K562 (cell line): Measurements from ENCODE around the gene RAD51D. TPM values are rescaled to one million over a fixed set of nuclear protein-coding genes. Genes with fewer than 3 reads are reported as not detected.
A peak's percentile ranks its signal among the peaks of the same experiment; 100 is the strongest.

Experiments used
- ATAC-seq: fragments of 200-7000 bp; cut with Tn5 transposase; 3 replicates; pipeline ENCODE4 v1.9.1; 2020; ENCODE audit warnings: moderate library complexity
- BruUV-seq: library from RNA; stranded (reverse); fragments of 400-500 nt; replicated peaks from 2 replicates; lab custom pipeline; 2021; lab: Mats Ljungman, UMichigan
- CTCF ChIA-PET: fragments of 300-600 bp; formaldehyde crosslinking; extraction: SDS; loops from one replicate; lab custom pipeline; 2021; ENCODE audit warnings: low intra/inter-chr PET ratio; lab: Yijun Ruan, JAX
- POLR2A ChIA-PET: fragments of 300-600, 350-650 bp; sonication (Branson Sonifier 250); formaldehyde crosslinking; extraction: SDS; loops from one replicate; lab custom pipeline; 2021; ENCODE audit warnings: antibody characterized with exemption, inconsistent platforms; lab: Yijun Ruan, JAX
- DNase-seq, 4 experiments: peaks; one replicate each; pipeline versions ENCODE4 v3.0.0 to v3.0.0-alpha.2; 2011 to 2018; ENCODE audit warnings: low spot score in 3 of 4, mixed read lengths in 3 of 4; ENCODE audit errors: extremely low read depth in 1 of 4
- FAIRE-seq: peaks from 2 replicates; lab custom pipeline; 2011; peaks lifted over from hg19 to GRCh38; lab: Jason Lieb, UNC
- H2AFZ ChIP-seq: 2 replicates; pipeline ENCODE4 v1.6.0; 2011; ENCODE audit warnings: low read depth, low read length, control low read depth, inconsistent platforms
- H3K27ac ChIP-seq: fragments of 200-600 bp; 3 replicates; pipeline ENCODE4 v1.8.0; 2011; ENCODE audit warnings: low read depth, mild to moderate bottlenecking, control low read depth, inconsistent platforms, low read length, moderate library complexity, mixed read lengths; ENCODE audit errors: extremely low read depth
- H3K27me3 ChIP-seq, 2 experiments: fragments of 300-600 bp in 1 of 2; 2 replicates in 1 of 2; 3 replicates in 1 of 2; pipeline versions ENCODE4 v1.6.0 to v1.8.0; 2011; ENCODE audit warnings: inconsistent platforms in 2 of 2, low read length in 2 of 2, mild to moderate bottlenecking in 1 of 2, mixed read lengths in 1 of 2, moderate library complexity in 1 of 2; ENCODE audit not compliant: control insufficient read depth in 2 of 2, insufficient read depth in 2 of 2
- H3K36me3 ChIP-seq: fragments of 300-600 bp; 3 replicates; pipeline ENCODE4 v1.8.0; 2011; ENCODE audit warnings: mild to moderate bottlenecking, low read length, inconsistent platforms; ENCODE audit not compliant: control insufficient read depth, insufficient read depth
- H3K4me1 ChIP-seq, 2 experiments: fragments of 200-600 bp in 1 of 2; replicated peaks in 1 of 2; 2 replicates in 1 of 2; 3 replicates in 1 of 2; pipeline versions ENCODE4 v1.5.1 to v1.8.0; 2011; ENCODE audit warnings: inconsistent platforms in 2 of 2, low read length in 2 of 2, mild to moderate bottlenecking in 1 of 2, mixed read lengths in 1 of 2, moderate library complexity in 1 of 2; ENCODE audit not compliant: control insufficient read depth in 2 of 2, insufficient read depth in 2 of 2
- H3K4me2 ChIP-seq: 2 replicates; pipeline ENCODE4 v1.6.1; 2011; ENCODE audit warnings: low read length, control low read depth, inconsistent platforms, mixed read lengths; ENCODE audit not compliant: insufficient read depth
- H3K4me3 ChIP-seq: fragments of 200-600 bp; sonication (generic), shearing (Covaris generic); 2 replicates; pipeline ENCODE4 v1.5.1; 2016; ENCODE audit warnings: control low read depth, inconsistent platforms
- H3K79me2 ChIP-seq: fragments of 200-600 bp; 3 replicates; pipeline ENCODE4 v1.8.0; 2011; ENCODE audit warnings: low read length, inconsistent platforms; ENCODE audit not compliant: control insufficient read depth, insufficient read depth
- H3K9ac ChIP-seq, 2 experiments: 2 replicates each; pipeline versions ENCODE4 v1.6.0 to v1.6.1; 2011; ENCODE audit warnings: low read depth in 2 of 2, low read length in 2 of 2, control low read depth in 1 of 2, inconsistent platforms in 1 of 2, mild to moderate bottlenecking in 1 of 2, mixed read lengths in 1 of 2; ENCODE audit not compliant: insufficient read depth in 1 of 2
- H3K9me1 ChIP-seq: one replicate; pipeline ENCODE4 v1.6.0; 2011; ENCODE audit warnings: inconsistent platforms, mild to moderate bottlenecking, low read length, moderate library complexity; ENCODE audit not compliant: control insufficient read depth, insufficient read depth
- H3K9me3 ChIP-seq: replicated peaks from 2 replicates; pipeline ENCODE4 v1.5.1; 2011; ENCODE audit warnings: low read depth, low read length, inconsistent platforms; ENCODE audit not compliant: control insufficient read depth, insufficient read depth
- H4K20me1 ChIP-seq: replicated peaks from 2 replicates; pipeline ENCODE4 v1.6.1; 2011; ENCODE audit warnings: low read length, inconsistent platforms, mixed read lengths; ENCODE audit not compliant: control insufficient read depth, insufficient read depth
- HNRNPH1 ChIP-seq: fragments of 200-400 bp; formaldehyde crosslinking; optimal IDR thresholded peaks from 2 replicates; pipeline ENCODE3; 2017; ENCODE audit warnings: low read depth, mild to moderate bottlenecking, low read length, moderate library complexity
- NCOA1 ChIP-seq: fragments of 450-650 bp; IDR thresholded peaks from 2 replicates; pipeline ENCODE4 v1.6.1; 2016; ENCODE audit warnings: low read depth
- POLR2H ChIP-seq: IDR thresholded peaks from 2 replicates; pipeline ENCODE4 v1.6.1; 2016; ENCODE audit warnings: missing genetic modification characterization, low read depth, mild to moderate bottlenecking, control low read depth, missing compliant biosample characterization, moderate library complexity
- RNF2 ChIP-seq: sonication (generic); IDR thresholded peaks from 2 replicates; pipeline ENCODE4 v1.6.1; 2016
- SAP30 ChIP-seq: fragments of 200-600 bp; sonication (generic); IDR thresholded peaks from 2 replicates; pipeline ENCODE4 v1.6.1; 2012; ENCODE audit warnings: borderline replicate concordance, low read depth, mild to moderate bottlenecking, moderate library complexity, low read length, control low read depth, inconsistent platforms; ENCODE audit not compliant: insufficient read depth, poor library complexity, severe bottlenecking
- SMAD2 ChIP-seq: fragments of 150-350 bp; IDR thresholded peaks from 2 replicates; pipeline ENCODE4 v1.6.1; 2014; ENCODE audit warnings: low read depth, mild to moderate bottlenecking, low read length
- ZFP36 ChIP-seq: fragments of 150-350 bp; IDR thresholded peaks from 2 replicates; pipeline ENCODE4 v1.6.1; 2018; ENCODE audit warnings: low read length, low read depth; ENCODE audit not compliant: partially characterized antibody
- ZNF12 ChIP-seq: sonication (generic); formaldehyde crosslinking; IDR thresholded peaks from 2 replicates; pipeline ENCODE4 v1.4.0; 2020; ENCODE audit warnings: mild to moderate bottlenecking, missing genetic modification reagents
- ZNF239 ChIP-seq: fragments of 250-450 bp; sonication (Bioruptor Pico); IDR thresholded peaks from 2 replicates; pipeline ENCODE4 v1.4.0; 2020; ENCODE audit warnings: mild to moderate bottlenecking
- ZNF644 ChIP-seq: fragments of 200-800 bp; sonication (Bioruptor generic); IDR thresholded peaks from 2 replicates; pipeline ENCODE4 v1.6.1; 2016; ENCODE audit warnings: low read depth, missing genetic modification characterization, missing compliant biosample characterization
- WGBS: fragments of 100-300 bp; shearing (Covaris generic); methylation state at CpG from one replicate; pipeline ENCODE4 v1.1.6; 2016; ENCODE audit warnings: low coverage, mixed read lengths; ENCODE audit not compliant: insufficient coverage; ENCODE audit errors: missing lambda C conversion rate; 5-methylcytosine and 5-hydroxymethylcytosine counted together
- in situ Hi-C: fragments of 300-500 bp; cut with MboI; formaldehyde crosslinking; loops from 4 replicates; pipeline ENCODE4 v1.15.0; 2018; ENCODE audit warnings: inconsistent platforms, mixed read lengths
- intact Hi-C: fragments of 100-400 bp; cut with micrococcal nuclease; formaldehyde crosslinking; loops from 2 replicates; pipeline ENCODE4 v1.14.2; 2022
- polyA plus RNA-seq, 8 experiments: library from polyadenylated mRNA; depleted of rRNA in 4 of 8; stranded (reverse) in 5 of 8; unstranded in 3 of 8; fragments of >200 nt; fragmentation: Nextera tagmentation in 2 of 8; fragmentation: Illumina TruSeq in 1 of 8; extraction: Ambion mirVana in 2 of 8; extraction: Trizol in 1 of 8; gene quantifications; 2 replicates each; pipeline versions ENCODE4 v1.2.1 to v1.2.3, GENCODE V29; 2011 to 2014; ENCODE audit warnings: inconsistent platforms in 1 of 8, missing spikeins in 1 of 8
- total RNA-seq, 7 experiments: library from RNA; depleted of rRNA in 6 of 7; stranded (reverse); fragments of >200 nt in 6 of 7; fragmentation: Illumina TruSeq in 2 of 7; extraction: Trizol in 2 of 7; gene quantifications; 2 replicates each; pipeline versions ENCODE4 v1.2.1 to v1.2.3, GENCODE V29; 2011 to 2021; ENCODE audit warnings: low replicate concordance in 1 of 7
- TF ChIP-seq, protein P1 (sequence below): fragments of 450-650 bp; IDR thresholded peaks from 2 replicates; pipeline ENCODE4 v1.6.1; 2017; ENCODE audit warnings: antibody characterized with exemption
- TF ChIP-seq, protein P2 (sequence below): fragments of 450-650 bp; IDR thresholded peaks from 2 replicates; pipeline ENCODE4 v1.6.1; 2018; ENCODE audit warnings: mild to moderate bottlenecking, low read depth; ENCODE audit not compliant: partially characterized antibody
- TF ChIP-seq, protein P3 (sequence below): fragments of 450-650 bp; IDR thresholded peaks from 2 replicates; pipeline ENCODE4 v1.6.1; 2016; ENCODE audit warnings: low read depth, mild to moderate bottlenecking, moderate library complexity
- TF ChIP-seq, protein P4 (sequence below): sonication (generic); formaldehyde crosslinking; IDR thresholded peaks from 2 replicates; pipeline ENCODE4 v1.8.0; 2022; ENCODE audit warnings: missing genetic modification reagents, mild to moderate bottlenecking, moderate library complexity, borderline replicate concordance
- TF ChIP-seq, protein P5 (sequence below): sonication (generic); formaldehyde crosslinking; IDR thresholded peaks from 2 replicates; pipeline ENCODE4 v1.9.0; 2022; ENCODE audit warnings: mild to moderate bottlenecking, missing genetic modification reagents
- TF ChIP-seq, protein P6 (sequence below): fragments of 450-650 bp; formaldehyde crosslinking; IDR thresholded peaks from 2 replicates; pipeline ENCODE4 v1.4.0; 2020; ENCODE audit warnings: mild to moderate bottlenecking, moderate library complexity

The RAD51D gene
- total and polyA plus RNA-seq, 9 of the 15 experiments (the other 6 are each of a cell fraction or from before 2014, with no cell fraction given) = 2.2 to 16.9 (median 8.7) TPM

DNA sequence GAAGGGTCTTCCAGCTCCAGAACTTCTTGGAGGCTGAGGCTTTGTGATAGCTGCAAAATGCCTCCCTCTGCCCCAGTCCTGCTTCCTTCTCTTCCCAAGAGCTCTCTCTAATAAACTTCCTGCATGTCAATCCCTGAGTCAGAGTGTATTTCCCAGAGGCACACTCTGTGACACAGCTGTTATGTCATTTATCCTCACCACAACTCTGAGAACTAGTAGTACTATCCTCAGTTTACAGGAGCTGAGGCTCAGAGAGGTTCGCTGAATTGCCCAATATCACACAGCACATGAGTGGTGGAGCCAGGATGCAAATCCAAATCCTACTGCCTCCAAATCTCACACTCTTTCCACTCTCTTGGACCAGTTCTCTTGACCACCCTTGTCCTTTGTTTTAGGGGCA lies 48.0 kb upstream of the RAD51D start:
- no peak overlapping the region for H2AFZ ChIP-seq
- no peaks in the 10 kb centered on the region for H3K79me2 ChIP-seq
- no peaks in the 10 kb centered on the region for H4K20me1 ChIP-seq
- DNase-seq = no peak
- in situ Hi-C loops (loop anchor here (10.0 kb wide), 1 partner anchor 587 kb away; the partner anchor contains the start of gene GAS2L2), intact Hi-C loops (no loop called here)
- H3K27ac ChIP-seq = no peak overlapping the region
- 0% methylated on average over 1 of the region's 1 CpG for WGBS
- H3K36me3 ChIP-seq = no peaks in the 10 kb centered on the region
- CTCF ChIA-PET = no interaction called here
- peaks cover 19 to 55% of the 10 kb centered on the region in 2 experiments for H3K27me3 ChIP-seq
- no TSS peak for BruUV-seq
- no peaks in the 10 kb centered on the region for H3K9me1 ChIP-seq
- H3K9me3 ChIP-seq = no peaks in the 10 kb centered on the region
- no peaks in the 10 kb centered on the region; a peak in 1 of 5 replicates for H3K4me1 ChIP-seq
- no peak for ATAC-seq
- no peak for FAIRE-seq
- no peak overlapping the region for H3K4me2 ChIP-seq
- POLR2A ChIA-PET = interaction anchor here (0.5 to 1.4 kb wide), 3 partner anchors 10 to 778 kb away, joined by 3 to 4 read pairs (median 3); no protein-coding TSS in a partner anchor
- H3K9ac ChIP-seq = no peak overlapping the region
- H3K4me3 ChIP-seq = no peak overlapping the region
- TF ChIP-seq, protein P1, sequence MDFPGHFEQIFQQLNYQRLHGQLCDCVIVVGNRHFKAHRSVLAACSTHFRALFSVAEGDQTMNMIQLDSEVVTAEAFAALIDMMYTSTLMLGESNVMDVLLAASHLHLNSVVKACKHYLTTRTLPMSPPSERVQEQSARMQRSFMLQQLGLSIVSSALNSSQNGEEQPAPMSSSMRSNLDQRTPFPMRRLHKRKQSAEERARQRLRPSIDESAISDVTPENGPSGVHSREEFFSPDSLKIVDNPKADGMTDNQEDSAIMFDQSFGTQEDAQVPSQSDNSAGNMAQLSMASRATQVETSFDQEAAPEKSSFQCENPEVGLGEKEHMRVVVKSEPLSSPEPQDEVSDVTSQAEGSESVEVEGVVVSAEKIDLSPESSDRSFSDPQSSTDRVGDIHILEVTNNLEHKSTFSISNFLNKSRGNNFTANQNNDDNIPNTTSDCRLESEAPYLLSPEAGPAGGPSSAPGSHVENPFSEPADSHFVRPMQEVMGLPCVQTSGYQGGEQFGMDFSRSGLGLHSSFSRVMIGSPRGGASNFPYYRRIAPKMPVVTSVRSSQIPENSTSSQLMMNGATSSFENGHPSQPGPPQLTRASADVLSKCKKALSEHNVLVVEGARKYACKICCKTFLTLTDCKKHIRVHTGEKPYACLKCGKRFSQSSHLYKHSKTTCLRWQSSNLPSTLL = no peak
- TF ChIP-seq, protein P2, sequence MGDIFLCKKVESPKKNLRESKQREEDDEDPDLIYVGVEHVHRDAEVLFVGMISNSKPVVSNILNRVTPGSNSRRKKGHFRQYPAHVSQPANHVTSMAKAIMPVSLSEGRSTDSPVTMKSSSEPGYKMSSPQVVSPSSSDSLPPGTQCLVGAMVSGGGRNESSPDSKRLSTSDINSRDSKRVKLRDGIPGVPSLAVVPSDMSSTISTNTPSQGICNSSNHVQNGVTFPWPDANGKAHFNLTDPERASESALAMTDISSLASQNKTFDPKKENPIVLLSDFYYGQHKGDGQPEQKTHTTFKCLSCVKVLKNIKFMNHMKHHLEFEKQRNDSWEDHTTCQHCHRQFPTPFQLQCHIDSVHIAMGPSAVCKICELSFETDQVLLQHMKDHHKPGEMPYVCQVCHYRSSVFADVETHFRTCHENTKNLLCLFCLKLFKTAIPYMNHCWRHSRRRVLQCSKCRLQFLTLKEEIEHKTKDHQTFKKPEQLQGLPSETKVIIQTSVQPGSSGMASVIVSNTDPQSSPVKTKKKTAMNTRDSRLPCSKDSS = no peak
- TF ChIP-seq ZFP36 = peak; percentile 39
- TF ChIP-seq NCOA1 = no peak
- TF ChIP-seq, protein P3, sequence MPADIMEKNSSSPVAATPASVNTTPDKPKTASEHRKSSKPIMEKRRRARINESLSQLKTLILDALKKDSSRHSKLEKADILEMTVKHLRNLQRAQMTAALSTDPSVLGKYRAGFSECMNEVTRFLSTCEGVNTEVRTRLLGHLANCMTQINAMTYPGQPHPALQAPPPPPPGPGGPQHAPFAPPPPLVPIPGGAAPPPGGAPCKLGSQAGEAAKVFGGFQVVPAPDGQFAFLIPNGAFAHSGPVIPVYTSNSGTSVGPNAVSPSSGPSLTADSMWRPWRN = no peak
- no peak for TF ChIP-seq HNRNPH1
- TF ChIP-seq ZNF239 (CRISPR knock-in tag) = no peak
- no peak for TF ChIP-seq ZNF12 (CRISPR knock-in tag)
- no peak for TF ChIP-seq SAP30
- no peak for TF ChIP-seq RNF2
- TF ChIP-seq, protein P4, sequence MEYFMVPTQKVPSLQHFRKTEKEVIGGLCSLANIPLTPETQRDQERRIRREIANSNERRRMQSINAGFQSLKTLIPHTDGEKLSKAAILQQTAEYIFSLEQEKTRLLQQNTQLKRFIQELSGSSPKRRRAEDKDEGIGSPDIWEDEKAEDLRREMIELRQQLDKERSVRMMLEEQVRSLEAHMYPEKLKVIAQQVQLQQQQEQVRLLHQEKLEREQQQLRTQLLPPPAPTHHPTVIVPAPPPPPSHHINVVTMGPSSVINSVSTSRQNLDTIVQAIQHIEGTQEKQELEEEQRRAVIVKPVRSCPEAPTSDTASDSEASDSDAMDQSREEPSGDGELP (CRISPR knock-in tag) = no peak
- TF ChIP-seq POLR2H = no peak
- no peak for TF ChIP-seq ZNF644 (tag)
- TF ChIP-seq, protein P5, sequence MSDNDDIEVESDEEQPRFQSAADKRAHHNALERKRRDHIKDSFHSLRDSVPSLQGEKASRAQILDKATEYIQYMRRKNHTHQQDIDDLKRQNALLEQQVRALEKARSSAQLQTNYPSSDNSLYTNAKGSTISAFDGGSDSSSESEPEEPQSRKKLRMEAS (CRISPR knock-in tag) = no peak
- TF ChIP-seq, protein P6, sequence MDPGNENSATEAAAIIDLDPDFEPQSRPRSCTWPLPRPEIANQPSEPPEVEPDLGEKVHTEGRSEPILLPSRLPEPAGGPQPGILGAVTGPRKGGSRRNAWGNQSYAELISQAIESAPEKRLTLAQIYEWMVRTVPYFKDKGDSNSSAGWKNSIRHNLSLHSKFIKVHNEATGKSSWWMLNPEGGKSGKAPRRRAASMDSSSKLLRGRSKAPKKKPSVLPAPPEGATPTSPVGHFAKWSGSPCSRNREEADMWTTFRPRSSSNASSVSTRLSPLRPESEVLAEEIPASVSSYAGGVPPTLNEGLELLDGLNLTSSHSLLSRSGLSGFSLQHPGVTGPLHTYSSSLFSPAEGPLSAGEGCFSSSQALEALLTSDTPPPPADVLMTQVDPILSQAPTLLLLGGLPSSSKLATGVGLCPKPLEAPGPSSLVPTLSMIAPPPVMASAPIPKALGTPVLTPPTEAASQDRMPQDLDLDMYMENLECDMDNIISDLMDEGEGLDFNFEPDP (CRISPR knock-in tag) = no peak
- no peak for TF ChIP-seq SMAD2
